ENCODE data around the gene NADK2.

DNA sequence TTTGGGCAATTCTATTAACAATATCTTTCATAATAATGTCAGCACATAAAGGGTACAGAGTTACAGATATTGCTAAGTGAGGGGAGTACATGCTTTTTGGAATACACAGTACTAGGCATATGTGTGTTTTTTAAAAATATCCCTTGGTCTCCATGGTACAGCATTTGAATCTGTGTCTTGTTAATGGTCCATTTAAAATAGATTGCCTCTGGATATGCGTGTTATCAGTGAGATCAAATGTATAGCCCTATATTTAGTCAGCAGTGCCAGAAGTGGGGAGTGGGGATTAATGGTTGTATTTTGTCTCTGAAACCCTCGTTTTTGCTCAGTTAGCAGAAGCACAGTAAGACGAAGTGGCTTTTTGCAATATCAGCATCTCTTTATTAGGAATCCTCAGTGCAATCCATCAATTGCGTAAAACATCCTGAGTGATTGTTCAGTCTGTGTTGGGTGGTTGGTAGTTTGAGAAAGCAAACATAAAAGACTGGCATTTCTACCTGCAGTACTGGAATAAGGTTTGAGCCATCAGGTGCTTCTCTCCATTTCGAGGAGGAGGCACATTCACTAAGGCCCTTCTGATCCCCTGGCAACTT lies 70.8 kb downstream of the NADK2 start:
- TF ChIP-seq CTCF (IDR thresholded peaks at IDR 0.05 in 4 of 5, conservative IDR thresholded peaks at IDR 0.05 in 1 of 5) = no peak
- TF ChIP-seq POLR2A (IDR thresholded peaks at IDR 0.05) = no peak

Data from gastrocnemius medialis (tissue), 4 donors.